PC-3 (cell line): ENCODE results near the gene ENTR1. TPM values are rescaled to one million over a fixed set of nuclear protein-coding genes. Genes with fewer than 3 reads are reported as not detected.

ENCODE experiments used
- ATAC-seq: fragments of 200-7000 bp; cut with Tn5 transposase; 2 replicates; pipeline ENCODE4 v1.9.1; 2020; ENCODE audit warnings: mild to moderate bottlenecking, moderate library complexity
- BruUV-seq: library from RNA; stranded (reverse); fragments of 400-500 nt; replicated peaks from 2 replicates; lab custom pipeline; 2021; lab: Mats Ljungman, UMichigan
- CTCF ChIA-PET: fragments of 300-600 bp; sonication (Branson Sonifier 250); formaldehyde crosslinking; loops from one replicate; lab custom pipeline; 2022; ENCODE audit warnings: antibody characterized with exemption; lab: Charles Lee
- POLR2A ChIA-PET: fragments of 300-600 bp; sonication (Branson Sonifier 250); formaldehyde crosslinking; loops from one replicate; lab custom pipeline; 2022; ENCODE audit warnings: antibody characterized with exemption; ENCODE audit not compliant: unreplicated experiment; lab: Charles Lee
- DNase-seq: peaks from one replicate; pipeline ENCODE4 v3.0.0-alpha.2; 2015
- H2AFZ ChIP-seq: fragments of 300-600 bp; sonication (generic); 2 replicates; pipeline ENCODE4 v1.6.0; 2016; ENCODE audit warnings: antibody characterized with exemption, low read length
- H3F3A ChIP-seq: fragments of 300-600 bp; sonication (generic); one replicate; pipeline ENCODE4 v1.6.0; 2017; ENCODE audit warnings: antibody characterized with exemption, low read length, control low read depth, mild to moderate bottlenecking; ENCODE audit not compliant: unreplicated experiment
- H3K27ac ChIP-seq: fragments of 300-600 bp; sonication (generic); 2 replicates; pipeline ENCODE4 v1.5.1; 2016; ENCODE audit warnings: mild to moderate bottlenecking, low read length
- H3K27me3 ChIP-seq: fragments of 300-600 bp; sonication (generic); 2 replicates; pipeline ENCODE4 v1.6.1; 2016; ENCODE audit warnings: low read length, mixed read lengths
- H3K36me3 ChIP-seq: fragments of 300-600 bp; sonication (generic); 2 replicates; pipeline ENCODE4 v1.6.1; 2016; ENCODE audit warnings: low read depth, mixed run types, low read length, mixed read lengths
- H3K4me1 ChIP-seq: fragments of 300-600 bp; sonication (generic); 2 replicates; pipeline ENCODE4 v1.5.1; 2016; ENCODE audit warnings: low read length; ENCODE audit not compliant: insufficient read depth
- H3K4me2 ChIP-seq: fragments of 300-600 bp; sonication (generic); 2 replicates; pipeline ENCODE4 v1.6.0; 2016; ENCODE audit warnings: low read length
- H3K4me3 ChIP-seq: fragments of 300-600 bp; sonication (generic); 2 replicates; pipeline ENCODE4 v1.5.1; 2016; ENCODE audit warnings: mild to moderate bottlenecking, low read length, mixed read lengths
- H3K79me2 ChIP-seq: fragments of 300-600 bp; sonication (generic); 2 replicates; pipeline ENCODE4 v1.6.1; 2017; ENCODE audit warnings: low read length, mixed read lengths
- H3K9ac ChIP-seq: fragments of 300-600 bp; sonication (generic); 2 replicates; pipeline ENCODE4 v1.6.0; 2016; ENCODE audit warnings: mild to moderate bottlenecking, low read length
- H3K9me2 ChIP-seq: fragments of 300-600 bp; sonication (generic); replicated peaks from 2 replicates; pipeline ENCODE4 v1.6.1; 2016; ENCODE audit warnings: mixed run types, low read length, mixed read lengths
- H3K9me3 ChIP-seq: fragments of 300-600 bp; sonication (generic); 2 replicates; pipeline ENCODE4 v1.6.1; 2016; ENCODE audit warnings: low read length, mixed read lengths
- H4K20me1 ChIP-seq: fragments of 300-600 bp; sonication (generic); 2 replicates; pipeline ENCODE4 v1.6.1; 2016; ENCODE audit warnings: low read length, mixed read lengths
- EZH2 ChIP-seq: fragments of 300-600 bp; sonication (generic); IDR thresholded peaks from one replicate; pipeline ENCODE4 v1.6.1; 2017; ENCODE audit warnings: antibody characterized with exemption, mild to moderate bottlenecking, low read length; ENCODE audit not compliant: unreplicated experiment
- EZH2phosphoT487 ChIP-seq: fragments of 300-600 bp; sonication (generic); IDR thresholded peaks from 2 replicates; pipeline ENCODE4 v1.6.1; 2018; ENCODE audit warnings: mild to moderate bottlenecking, antibody characterized with exemption, low read length, borderline replicate concordance
- intact Hi-C: fragments of 100-400 bp; cut with micrococcal nuclease; formaldehyde crosslinking; loops from 2 replicates; pipeline ENCODE4 v1.9.0; 2023
- total RNA-seq: library from RNA; depleted of rRNA; stranded (reverse); fragments of >200 nt; gene quantifications from 2 replicates; pipeline ENCODE4 v1.2.3, GENCODE V29; 2014
- TF ChIP-seq, protein P1 (sequence below): fragments of 300-600 bp; sonication (generic); conservative IDR thresholded peaks from 2 replicates; pipeline ENCODE4 v1.5.1; 2017; ENCODE audit warnings: antibody characterized with exemption, low read depth, mild to moderate bottlenecking, low read length

Gene ENTR1
- total RNA-seq, 1 experiment from 2014 or later = 32.3 TPM

- POLR2A ChIA-PET = no interaction called here
Measured at GRCh38 chr9:136395345-136396218, 14.8 kb downstream of the ENTR1 start.

DNA sequence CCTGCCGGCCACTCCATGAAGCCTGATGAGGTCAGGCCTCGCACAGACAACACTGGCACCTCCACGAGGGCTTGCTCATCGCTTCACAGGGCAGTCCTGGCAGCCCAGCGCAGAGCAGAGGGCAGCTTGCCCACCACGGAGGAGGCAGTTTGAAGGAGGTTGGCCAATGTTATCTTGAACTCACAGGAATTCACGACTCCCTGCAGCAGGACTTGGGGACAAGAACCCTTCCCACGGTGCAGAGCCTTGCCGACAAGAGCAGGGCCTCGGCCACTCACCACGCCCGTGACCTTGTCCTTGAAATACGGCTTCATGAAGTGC lies 15.4 kb downstream of the ENTR1 start:
- intact Hi-C loops = no loop called here
- H3F3A ChIP-seq = no peaks in the 10 kb centered on the region
- POLR2A ChIA-PET = no interaction called here
- DNase-seq (no peak), ATAC-seq (no peak)
- no peak for TF ChIP-seq EZH2
- no peak for TF ChIP-seq EZH2phosphoT487
- CTCF ChIA-PET = no interaction called here
- peaks cover 8% of the 10 kb centered on the region for H3K4me1 ChIP-seq
- peaks cover 23% of the 10 kb centered on the region for H3K79me2 ChIP-seq
- no peak overlapping the region for H2AFZ ChIP-seq
- no peaks in the 10 kb centered on the region for H3K9me2 ChIP-seq
- BruUV-seq = no TSS peak
- no peak overlapping the region for H3K9ac ChIP-seq
- no peak overlapping the region for H3K4me2 ChIP-seq
- H3K9me3 ChIP-seq = no peaks in the 10 kb centered on the region
- H3K4me3 ChIP-seq = no peak overlapping the region
- H3K27ac ChIP-seq = no peak overlapping the region
- no peaks in the 10 kb centered on the region for H4K20me1 ChIP-seq
- H3K36me3 ChIP-seq = peaks cover 7% of the 10 kb centered on the region
- no peaks in the 10 kb centered on the region for H3K27me3 ChIP-seq

More at GRCh38 chr9:136395345-136396218, 14.8 kb downstream of the ENTR1 start:
- TF ChIP-seq, protein P1, sequence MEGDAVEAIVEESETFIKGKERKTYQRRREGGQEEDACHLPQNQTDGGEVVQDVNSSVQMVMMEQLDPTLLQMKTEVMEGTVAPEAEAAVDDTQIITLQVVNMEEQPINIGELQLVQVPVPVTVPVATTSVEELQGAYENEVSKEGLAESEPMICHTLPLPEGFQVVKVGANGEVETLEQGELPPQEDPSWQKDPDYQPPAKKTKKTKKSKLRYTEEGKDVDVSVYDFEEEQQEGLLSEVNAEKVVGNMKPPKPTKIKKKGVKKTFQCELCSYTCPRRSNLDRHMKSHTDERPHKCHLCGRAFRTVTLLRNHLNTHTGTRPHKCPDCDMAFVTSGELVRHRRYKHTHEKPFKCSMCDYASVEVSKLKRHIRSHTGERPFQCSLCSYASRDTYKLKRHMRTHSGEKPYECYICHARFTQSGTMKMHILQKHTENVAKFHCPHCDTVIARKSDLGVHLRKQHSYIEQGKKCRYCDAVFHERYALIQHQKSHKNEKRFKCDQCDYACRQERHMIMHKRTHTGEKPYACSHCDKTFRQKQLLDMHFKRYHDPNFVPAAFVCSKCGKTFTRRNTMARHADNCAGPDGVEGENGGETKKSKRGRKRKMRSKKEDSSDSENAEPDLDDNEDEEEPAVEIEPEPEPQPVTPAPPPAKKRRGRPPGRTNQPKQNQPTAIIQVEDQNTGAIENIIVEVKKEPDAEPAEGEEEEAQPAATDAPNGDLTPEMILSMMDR = no peak
- TF ChIP-seq EZH2 (no peak), EZH2phosphoT487 (no peak)
- H2AFZ ChIP-seq = no peak overlapping the region
- no peaks in the 10 kb centered on the region for H3F3A ChIP-seq
- H3K9ac ChIP-seq = no peak overlapping the region
- H3K27me3 ChIP-seq = no peaks in the 10 kb centered on the region
- ATAC-seq (no peak), DNase-seq (no peak)
- H3K9me3 ChIP-seq = no peaks in the 10 kb centered on the region
- no peak overlapping the region for H3K4me3 ChIP-seq
- H3K4me1 ChIP-seq = peaks cover 12% of the 10 kb centered on the region
- intact Hi-C loops = no loop called here
- peaks cover 23% of the 10 kb centered on the region for H3K79me2 ChIP-seq
- H4K20me1 ChIP-seq = no peaks in the 10 kb centered on the region
- BruUV-seq = no TSS peak
- H3K27ac ChIP-seq = no peak overlapping the region
- H3K4me2 ChIP-seq = no peak overlapping the region
- H3K36me3 ChIP-seq = peaks cover 7% of the 10 kb centered on the region
- CTCF ChIA-PET = no interaction called here
- no peaks in the 10 kb centered on the region for H3K9me2 ChIP-seq

DNA sequence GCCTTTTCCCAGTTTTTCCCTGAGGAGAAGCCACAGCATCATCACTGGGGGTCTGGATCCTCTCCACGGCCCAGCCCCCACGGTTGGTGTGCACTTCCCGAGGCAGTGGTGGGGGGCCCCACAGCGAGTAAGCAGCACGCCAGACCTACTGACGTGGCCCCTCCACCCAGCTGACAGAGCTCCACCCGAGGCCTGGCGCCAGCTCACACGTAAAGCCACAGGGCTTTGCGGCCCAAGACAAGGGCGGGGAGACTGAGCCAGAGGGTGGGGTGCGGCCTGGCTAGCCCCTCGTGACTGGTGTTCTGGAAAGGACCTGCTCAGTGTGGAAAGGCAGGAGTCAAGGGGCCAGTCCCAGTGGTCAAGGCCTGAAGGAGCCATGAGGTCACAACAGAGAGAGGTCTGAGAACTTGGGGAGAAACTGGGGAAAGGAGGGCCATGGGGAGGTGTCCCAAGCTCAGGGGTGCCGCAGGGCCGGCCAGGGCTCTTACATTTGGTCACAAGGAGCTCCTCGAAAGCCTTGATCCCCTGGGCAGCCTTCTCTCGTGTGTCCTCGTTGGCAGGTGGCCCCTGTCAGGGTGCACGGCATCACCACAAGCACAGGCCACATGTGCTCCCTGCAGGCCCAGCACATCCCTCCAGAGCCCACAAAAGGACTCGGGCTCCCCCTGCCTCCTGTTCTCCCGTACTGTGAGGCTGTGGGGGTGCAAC lies 15.9 kb downstream of the ENTR1 start:
- Histone ChIP-seq H2AFZ (no peak overlapping the region), H3K4me3 (no peak overlapping the region), H3K27me3 (no peaks in the 10 kb centered on the region), H4K20me1 (no peaks in the 10 kb centered on the region), H3K9ac (no peak overlapping the region), H3K4me2 (no peak overlapping the region), H3K9me3 (no peaks in the 10 kb centered on the region), H3K9me2 (no peaks in the 10 kb centered on the region), H3K36me3 (peaks cover 7% of the 10 kb centered on the region), H3K79me2 (peaks cover 18% of the 10 kb centered on the region), H3F3A (no peaks in the 10 kb centered on the region), H3K27ac (no peak overlapping the region), H3K4me1 (peaks cover 8% of the 10 kb centered on the region)
- intact Hi-C loops = no loop called here
- DNase-seq = no peak
- TF ChIP-seq, protein P1 = no peak
- TF ChIP-seq EZH2phosphoT487 (no peak), EZH2 (no peak)
- BruUV-seq = no TSS peak
- CTCF ChIA-PET = no interaction called here
- POLR2A ChIA-PET = interaction anchor here (0.6 kb wide), 1 partner anchor 32 kb away, joined by 5 read pairs; no protein-coding TSS in a partner anchor
- no peak for ATAC-seq
